NB4 (cell line): Measurements from ENCODE around the gene KCNQ5.
"Not testable (repeated sequence)": the region's sequence is repeated elsewhere in the genome, so short reads cannot be mapped to it uniquely, and the experiment has no call there.

ENCODE experiments used
- DNase-seq: peaks from one replicate; pipeline ENCODE4 v3.0.0; 2010; ENCODE audit warnings: low read depth
- H3K4me3 ChIP-seq: one replicate; pipeline ENCODE4 v1.5.1; 2011; ENCODE audit warnings: mild to moderate bottlenecking, low read depth, low read length, moderate library complexity
- MYC ChIP-seq: IDR thresholded peaks from 2 replicates; pipeline ENCODE4 v1.6.1; 2011; ENCODE audit warnings: low read depth, low read length
- POLR2A ChIP-seq: IDR thresholded peaks from 2 replicates; pipeline ENCODE4 v1.6.1; 2011; ENCODE audit warnings: mild to moderate bottlenecking; ENCODE audit not compliant: insufficient read length; ENCODE audit errors: extremely low read depth
- TF ChIP-seq, protein P1 (sequence below): IDR thresholded peaks from 2 replicates; pipeline ENCODE4 v1.6.1; 2011; ENCODE audit warnings: low read depth, low read length
- TF ChIP-seq, protein P2 (sequence below): IDR thresholded peaks from one replicate; pipeline ENCODE4 v1.5.1; 2012; ENCODE audit warnings: low read depth, low read length

KCNQ5 gene

DNA sequence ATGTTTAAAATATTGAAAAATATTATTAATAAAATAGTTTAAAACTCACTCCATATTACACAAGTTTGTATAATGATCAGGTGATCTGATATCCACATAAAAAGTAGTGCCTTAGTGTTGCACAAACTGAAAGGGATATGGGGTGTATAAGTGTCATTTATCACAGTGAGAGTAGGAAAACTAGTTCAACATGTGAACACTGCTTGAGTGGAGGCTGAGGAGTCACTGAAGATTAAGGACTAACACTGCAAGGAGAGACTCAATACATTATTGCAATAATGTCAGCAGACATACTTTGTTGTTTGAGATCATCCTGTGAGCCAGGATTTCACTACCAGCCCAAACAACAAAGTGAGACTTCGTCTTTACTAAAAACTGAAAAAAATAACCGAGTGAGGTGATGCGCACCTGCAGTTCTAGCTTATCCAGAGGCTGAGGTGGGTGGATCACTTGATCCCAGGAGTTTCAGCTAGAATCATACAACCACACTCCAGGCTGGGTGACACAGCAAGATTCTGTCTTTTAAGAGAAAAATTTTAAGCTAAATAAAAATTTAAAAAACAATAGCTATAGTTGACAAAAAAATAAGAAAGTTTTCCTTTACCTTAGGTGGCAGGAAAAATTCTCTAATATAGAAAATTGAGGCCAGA is 605.9 kb downstream of the KCNQ5 start:
- TF ChIP-seq, protein P1, sequence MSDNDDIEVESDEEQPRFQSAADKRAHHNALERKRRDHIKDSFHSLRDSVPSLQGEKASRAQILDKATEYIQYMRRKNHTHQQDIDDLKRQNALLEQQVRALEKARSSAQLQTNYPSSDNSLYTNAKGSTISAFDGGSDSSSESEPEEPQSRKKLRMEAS: no peak
- no peak for TF ChIP-seq MYC
- no peak for TF ChIP-seq POLR2A
- TF ChIP-seq, protein P2, sequence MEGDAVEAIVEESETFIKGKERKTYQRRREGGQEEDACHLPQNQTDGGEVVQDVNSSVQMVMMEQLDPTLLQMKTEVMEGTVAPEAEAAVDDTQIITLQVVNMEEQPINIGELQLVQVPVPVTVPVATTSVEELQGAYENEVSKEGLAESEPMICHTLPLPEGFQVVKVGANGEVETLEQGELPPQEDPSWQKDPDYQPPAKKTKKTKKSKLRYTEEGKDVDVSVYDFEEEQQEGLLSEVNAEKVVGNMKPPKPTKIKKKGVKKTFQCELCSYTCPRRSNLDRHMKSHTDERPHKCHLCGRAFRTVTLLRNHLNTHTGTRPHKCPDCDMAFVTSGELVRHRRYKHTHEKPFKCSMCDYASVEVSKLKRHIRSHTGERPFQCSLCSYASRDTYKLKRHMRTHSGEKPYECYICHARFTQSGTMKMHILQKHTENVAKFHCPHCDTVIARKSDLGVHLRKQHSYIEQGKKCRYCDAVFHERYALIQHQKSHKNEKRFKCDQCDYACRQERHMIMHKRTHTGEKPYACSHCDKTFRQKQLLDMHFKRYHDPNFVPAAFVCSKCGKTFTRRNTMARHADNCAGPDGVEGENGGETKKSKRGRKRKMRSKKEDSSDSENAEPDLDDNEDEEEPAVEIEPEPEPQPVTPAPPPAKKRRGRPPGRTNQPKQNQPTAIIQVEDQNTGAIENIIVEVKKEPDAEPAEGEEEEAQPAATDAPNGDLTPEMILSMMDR: no peak
- H3K4me3 ChIP-seq: no peak overlapping the region
- no peak for DNase-seq

DNA sequence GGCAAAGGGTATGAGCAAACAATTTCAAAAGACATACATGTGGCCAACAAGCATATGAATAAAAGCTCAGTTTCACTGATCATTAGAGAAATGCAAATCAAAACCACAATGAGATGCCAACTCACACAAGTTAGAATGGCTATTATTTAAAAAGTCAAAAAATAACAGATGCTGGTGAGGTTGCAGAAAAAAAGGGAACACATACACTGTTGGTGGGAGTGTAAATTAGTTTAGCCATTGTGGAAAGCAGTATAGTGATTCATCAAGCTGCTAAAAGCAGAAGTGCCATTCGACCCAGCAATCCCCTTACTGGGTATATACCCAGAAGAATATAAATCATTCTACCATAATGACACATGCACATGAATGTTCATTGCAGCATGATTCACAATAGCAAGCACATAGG is 610.1 kb downstream of the KCNQ5 start:
- no peak overlapping the region for H3K4me3 ChIP-seq
- TF ChIP-seq, protein P2: no peak
- TF ChIP-seq, protein P1: no peak
- TF ChIP-seq POLR2A (no peak), MYC (no peak)
- DNase-seq: peak; percentile 74

DNA sequence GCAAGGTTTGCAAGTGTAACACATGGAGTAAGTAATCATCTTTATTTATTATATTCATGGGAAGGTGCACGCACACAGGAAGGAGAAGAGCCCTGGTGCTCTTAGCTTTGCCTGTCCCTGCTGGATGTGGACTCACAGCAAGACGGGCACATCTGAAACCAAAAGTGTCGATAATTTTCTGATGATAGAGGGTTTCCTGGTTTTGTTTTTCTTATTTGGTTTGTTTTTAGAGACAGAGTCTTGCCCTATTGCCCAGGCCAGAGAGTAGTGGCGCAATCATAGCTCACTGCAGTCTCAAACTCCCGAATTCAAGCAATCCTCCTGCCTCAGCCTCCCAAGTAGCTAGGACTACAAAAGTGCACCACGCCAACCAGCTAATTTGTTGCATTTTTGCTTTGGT is 611.2 kb downstream of the KCNQ5 start:
- TF ChIP-seq POLR2A (no peak), MYC (no peak)
- TF ChIP-seq, protein P1: no peak
- TF ChIP-seq, protein P2: no peak
- no peak for DNase-seq

DNA sequence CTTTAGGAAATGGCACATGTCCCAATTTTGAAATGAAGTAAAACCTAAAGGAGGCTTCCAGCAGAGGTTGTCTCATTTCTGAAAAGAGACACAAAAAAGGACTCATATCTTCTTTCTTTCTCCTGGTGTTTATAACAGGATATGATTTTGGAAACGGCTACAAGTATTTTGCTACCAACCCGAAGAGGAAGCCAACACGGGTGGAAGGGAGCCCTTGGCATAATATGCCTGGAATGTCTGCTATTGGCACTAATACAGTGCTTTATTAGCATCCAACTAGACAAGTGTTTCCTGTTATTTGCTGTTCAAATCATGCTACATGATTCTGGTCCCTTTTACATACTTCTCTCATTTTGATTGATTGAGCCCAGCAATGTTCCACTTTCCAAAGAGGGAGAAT is 612.1 kb downstream of the KCNQ5 start:
- DNase-seq: not testable (repeated sequence)

More for the DNA sequence above, 611.2 kb downstream of the KCNQ5 start:
- no peak overlapping the region for H3K4me3 ChIP-seq

DNA sequence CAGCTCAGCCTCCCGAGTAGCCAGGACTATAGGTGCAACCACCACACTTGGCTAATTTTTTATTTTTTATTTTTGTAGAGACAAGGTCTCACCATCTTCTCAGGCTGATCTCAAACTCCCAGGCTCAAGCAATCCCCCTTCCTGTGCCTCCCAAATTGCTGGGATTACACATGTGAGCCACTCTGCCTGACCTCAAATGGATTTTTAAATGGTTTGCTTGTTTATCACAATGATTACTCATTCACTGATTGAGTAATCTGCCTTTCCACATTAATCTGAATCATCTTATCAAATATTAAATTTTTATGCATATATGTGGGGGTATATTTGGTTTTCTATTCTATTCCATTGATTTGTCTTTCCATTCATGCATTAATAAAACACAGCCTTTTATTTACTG is 612.9 kb downstream of the KCNQ5 start:
- TF ChIP-seq, protein P2: no peak
- TF ChIP-seq, protein P1: no peak
- no peak overlapping the region for H3K4me3 ChIP-seq
- DNase-seq: peak; percentile 12

More for the DNA sequence above, 612.1 kb downstream of the KCNQ5 start:
- not testable (repeated sequence) for H3K4me3 ChIP-seq

DNA sequence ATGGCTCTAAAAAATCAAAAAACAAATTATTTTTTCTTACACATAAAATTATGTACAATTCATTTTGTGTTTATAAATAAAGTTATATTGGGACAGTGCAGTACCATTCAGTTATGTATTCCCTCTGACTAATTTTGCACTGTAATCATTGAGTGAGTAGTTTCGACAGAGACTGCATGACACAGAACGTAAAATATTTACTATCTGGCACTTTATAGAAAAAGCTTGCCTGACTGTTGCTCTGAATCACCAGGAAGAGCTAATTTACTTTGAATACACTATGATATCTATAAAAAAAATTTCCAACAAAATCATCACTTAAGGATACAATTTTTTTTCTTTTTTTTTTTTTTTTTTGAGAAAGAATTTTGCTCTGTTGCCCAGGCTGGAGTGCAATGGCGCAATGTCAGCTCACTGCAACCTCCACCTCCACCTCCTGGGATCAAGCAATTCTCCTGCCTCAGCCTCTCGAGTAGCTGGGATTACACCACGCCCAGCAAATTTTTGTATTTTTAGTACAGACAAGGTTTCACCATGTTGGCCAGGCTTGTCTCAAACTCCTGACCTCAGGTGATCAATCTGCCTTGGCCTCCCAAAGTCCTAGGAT is 614.4 kb downstream of the KCNQ5 start:
- no peak overlapping the region for H3K4me3 ChIP-seq
- peak; percentile 12 for DNase-seq
- TF ChIP-seq, protein P1: no peak
- TF ChIP-seq MYC: no peak
- TF ChIP-seq, protein P2: no peak
- TF ChIP-seq POLR2A: no peak
